Caco-2 (cell line): Measurements from ENCODE around the gene HADH. TPM values are rescaled to one million over a fixed set of nuclear protein-coding genes. Genes with fewer than 3 reads are reported as not detected.

Experiments used
- BruUV-seq: library from RNA; stranded (reverse); fragments of 400-500 nt; replicated peaks from 2 replicates; lab custom pipeline; 2021; lab: Mats Ljungman, UMichigan
- CTCF ChIA-PET: fragments of 300-600 bp; sonication (Branson Sonifier 250); formaldehyde crosslinking; loops from one replicate; lab custom pipeline; 2022; ENCODE audit warnings: antibody characterized with exemption; lab: Charles Lee
- POLR2A ChIA-PET: fragments of 300-600 bp; sonication (Branson Sonifier 250); formaldehyde crosslinking; loops from one replicate; lab custom pipeline; 2022; ENCODE audit warnings: antibody characterized with exemption; lab: Charles Lee
- DNase-seq, 2 experiments: peaks; one replicate each; pipeline versions ENCODE4 v3.0.0 to v3.0.0-alpha.2; 2020 to 2022
- H3K27me3 ChIP-seq: replicated peaks from 2 replicates; pipeline ENCODE4 v1.6.0; 2011; ENCODE audit warnings: low read length; ENCODE audit not compliant: control insufficient read depth, insufficient read depth
- H3K36me3 ChIP-seq: 2 replicates; pipeline ENCODE4 v1.5.1; 2011; ENCODE audit warnings: low read length; ENCODE audit not compliant: control insufficient read depth, insufficient read depth
- H3K4me1 ChIP-seq: fragments of 250-450 bp; sonication (Bioruptor Pico); 2 replicates; pipeline ENCODE4 v1.5.1; 2020; ENCODE audit warnings: mild to moderate bottlenecking
- H3K4me3 ChIP-seq: 2 replicates; pipeline ENCODE4 v1.5.1; 2011; ENCODE audit warnings: low read depth, mild to moderate bottlenecking, control low read depth, low read length
- H3K9me3 ChIP-seq: fragments of 250-450 bp; sonication (Bioruptor Pico); 2 replicates; pipeline ENCODE4 v1.5.1; 2020; ENCODE audit warnings: mild to moderate bottlenecking, moderate library complexity
- H3K27ac Mint-ChIP-seq: one replicate; pipeline ENCODE4 v1.8.0; 2022; ENCODE audit warnings: mixed read lengths; ENCODE audit not compliant: unreplicated experiment
- H3K27me3 Mint-ChIP-seq: one replicate; pipeline ENCODE4 v1.8.0; 2022; ENCODE audit warnings: mixed read lengths; ENCODE audit not compliant: insufficient read depth, unreplicated experiment
- H3K36me3 Mint-ChIP-seq: one replicate; pipeline ENCODE4 v1.8.0; 2022; ENCODE audit warnings: mild to moderate bottlenecking, mixed read lengths; ENCODE audit not compliant: insufficient read depth, unreplicated experiment
- H3K4me1 Mint-ChIP-seq: one replicate; pipeline ENCODE4 v1.8.0; 2022; ENCODE audit warnings: low read depth, mixed read lengths; ENCODE audit not compliant: unreplicated experiment
- H3K4me3 Mint-ChIP-seq: one replicate; pipeline ENCODE4 v1.8.0; 2022; ENCODE audit warnings: mild to moderate bottlenecking, moderate library complexity, mixed read lengths; ENCODE audit not compliant: unreplicated experiment
- H3K9me3 Mint-ChIP-seq: one replicate; pipeline ENCODE4 v1.8.0; 2022; ENCODE audit warnings: mixed read lengths; ENCODE audit not compliant: unreplicated experiment
- intact Hi-C: fragments of 100-400 bp; cut with micrococcal nuclease; formaldehyde crosslinking; loops from one replicate; pipeline ENCODE4 v1.10.0; 2022; ENCODE audit not compliant: unreplicated experiment
- total RNA-seq: library from RNA; stranded (reverse); gene quantifications from 2 replicates; pipeline ENCODE4 v1.2.3, GENCODE V29; 2022
- TF ChIP-seq, protein P1 (sequence below), 2 experiments: fragments of 200-600 bp in 1 of 2; IDR thresholded peaks; 1 replicate in 1 of 2; 2 replicates in 1 of 2; pipeline versions ENCODE4 v1.5.1 to v1.8.0; 2011 to 2022; ENCODE audit warnings: antibody characterized with exemption in 1 of 2, control low read depth in 1 of 2, inconsistent platforms in 1 of 2, low read depth in 1 of 2, low read length in 1 of 2, mild to moderate bottlenecking in 1 of 2, moderate library complexity in 1 of 2; ENCODE audit not compliant: insufficient read depth in 1 of 2, severe bottlenecking in 1 of 2, unreplicated experiment in 1 of 2

Gene HADH
- total RNA-seq, 1 experiment from 2014 or later, result 35.8 TPM

DNA sequence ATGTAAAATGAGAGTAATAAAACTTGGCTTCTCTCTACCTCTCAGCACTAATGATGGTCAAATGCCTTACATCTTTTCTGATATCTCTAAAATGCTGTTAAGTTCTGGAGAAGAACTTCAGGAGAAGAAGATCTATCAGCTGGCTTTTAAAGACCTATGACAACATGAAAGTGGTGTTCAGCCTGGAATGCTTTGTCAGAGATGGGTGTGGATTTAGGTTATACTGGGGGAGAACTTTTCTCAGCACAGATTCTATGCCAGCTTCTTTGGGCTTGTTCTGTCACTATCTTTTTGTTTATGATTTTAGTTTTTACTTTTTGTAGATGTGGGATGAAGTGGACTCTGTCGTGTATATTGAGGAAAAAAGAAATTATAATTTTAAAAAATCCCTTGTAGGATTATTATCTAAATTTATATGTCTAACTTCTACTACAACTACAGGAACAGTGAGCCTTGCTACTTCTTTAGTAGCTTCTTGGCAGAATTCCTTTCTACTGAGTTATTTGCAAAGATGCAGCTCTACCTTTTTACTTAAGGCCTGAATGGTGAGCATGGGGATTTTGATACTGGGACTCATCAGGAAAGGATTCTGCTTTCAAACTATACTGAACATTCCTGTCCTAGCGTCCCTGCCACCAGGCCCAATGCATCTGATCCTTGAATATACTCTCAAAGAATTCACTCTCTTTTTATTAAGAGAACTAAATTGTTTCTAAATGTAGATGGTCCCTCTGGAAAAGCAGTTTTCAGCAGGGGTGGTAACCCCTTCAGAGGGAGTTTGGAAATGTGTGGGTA lies 38.7 kb upstream of the HADH start:
- no peak for DNase-seq
- no peak overlapping the region for H3K27ac Mint-ChIP-seq
- H3K9me3 Mint-ChIP-seq, result no peaks in the 10 kb centered on the region
- intact Hi-C loops, result no loop called here
- H3K27me3 Mint-ChIP-seq, result no peaks in the 10 kb centered on the region
- TF ChIP-seq, protein P1, sequence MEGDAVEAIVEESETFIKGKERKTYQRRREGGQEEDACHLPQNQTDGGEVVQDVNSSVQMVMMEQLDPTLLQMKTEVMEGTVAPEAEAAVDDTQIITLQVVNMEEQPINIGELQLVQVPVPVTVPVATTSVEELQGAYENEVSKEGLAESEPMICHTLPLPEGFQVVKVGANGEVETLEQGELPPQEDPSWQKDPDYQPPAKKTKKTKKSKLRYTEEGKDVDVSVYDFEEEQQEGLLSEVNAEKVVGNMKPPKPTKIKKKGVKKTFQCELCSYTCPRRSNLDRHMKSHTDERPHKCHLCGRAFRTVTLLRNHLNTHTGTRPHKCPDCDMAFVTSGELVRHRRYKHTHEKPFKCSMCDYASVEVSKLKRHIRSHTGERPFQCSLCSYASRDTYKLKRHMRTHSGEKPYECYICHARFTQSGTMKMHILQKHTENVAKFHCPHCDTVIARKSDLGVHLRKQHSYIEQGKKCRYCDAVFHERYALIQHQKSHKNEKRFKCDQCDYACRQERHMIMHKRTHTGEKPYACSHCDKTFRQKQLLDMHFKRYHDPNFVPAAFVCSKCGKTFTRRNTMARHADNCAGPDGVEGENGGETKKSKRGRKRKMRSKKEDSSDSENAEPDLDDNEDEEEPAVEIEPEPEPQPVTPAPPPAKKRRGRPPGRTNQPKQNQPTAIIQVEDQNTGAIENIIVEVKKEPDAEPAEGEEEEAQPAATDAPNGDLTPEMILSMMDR (IDR thresholded peaks at IDR 0.05; ENCODE audit: insufficient read depth in 1 of 2, low read depth in 1 of 2, low read length in 1 of 2, severe bottlenecking in 1 of 2, unreplicated experiment in 1 of 2), result no peak
- Histone ChIP-seq H3K4me1 (no peaks in the 10 kb centered on the region), H3K27me3 (no peaks in the 10 kb centered on the region), H3K36me3 (no peaks in the 10 kb centered on the region), H3K9me3 (no peaks in the 10 kb centered on the region), H3K4me3 (no peak overlapping the region)
- ChIA-PET POLR2A (no interaction called here), CTCF (no interaction called here)
- no peaks in the 10 kb centered on the region for H3K4me1 Mint-ChIP-seq
- BruUV-seq, result no TSS peak
- no peaks in the 10 kb centered on the region for H3K36me3 Mint-ChIP-seq
- no peak overlapping the region for H3K4me3 Mint-ChIP-seq

DNA sequence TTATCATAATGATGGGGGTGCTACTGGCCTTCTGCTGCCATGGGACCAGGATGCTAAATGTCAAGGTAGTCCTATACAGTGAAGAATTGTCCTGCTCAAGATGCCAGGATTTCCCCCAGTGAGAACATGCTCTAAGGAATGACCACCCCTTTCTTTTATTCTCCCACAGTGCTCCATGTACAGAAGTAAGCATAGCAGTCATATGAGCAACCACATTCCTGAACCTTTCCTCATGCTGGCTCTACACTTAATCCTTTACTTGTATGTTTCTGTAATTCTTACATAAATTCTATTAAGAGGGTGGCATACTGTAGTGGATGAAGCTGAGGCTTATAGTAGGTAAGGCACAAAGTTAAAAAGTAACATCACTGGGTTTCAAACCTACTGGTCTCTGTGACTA lies 38.1 kb upstream of the HADH start:
- POLR2A ChIA-PET, result no interaction called here
- H3K27ac Mint-ChIP-seq, result no peak overlapping the region
- TF ChIP-seq, protein P1 (IDR thresholded peaks at IDR 0.05; ENCODE audit: insufficient read depth in 1 of 2, low read depth in 1 of 2, low read length in 1 of 2, severe bottlenecking in 1 of 2, unreplicated experiment in 1 of 2), result no peak
- CTCF ChIA-PET, result no interaction called here
- Histone ChIP-seq H3K9me3 (0 out of 2 replicates have a peak, but pooled peaks cover 3% of the 10 kb centered on the region), H3K4me1 (no peaks in the 10 kb centered on the region), H3K4me3 (no peak overlapping the region), H3K27me3 (no peaks in the 10 kb centered on the region), H3K36me3 (no peaks in the 10 kb centered on the region)
- no peak overlapping the region for H3K4me3 Mint-ChIP-seq
- DNase-seq, result no peak
- H3K9me3 Mint-ChIP-seq, result no peaks in the 10 kb centered on the region
- intact Hi-C loops, result no loop called here
- H3K36me3 Mint-ChIP-seq, result no peaks in the 10 kb centered on the region
- BruUV-seq, result no TSS peak
- H3K4me1 Mint-ChIP-seq, result no peaks in the 10 kb centered on the region
- no peaks in the 10 kb centered on the region for H3K27me3 Mint-ChIP-seq

- Histone ChIP-seq H3K4me1 (no peaks in the 10 kb centered on the region), H3K9me3 (0 out of 2 replicates have a peak, but pooled peaks cover 3% of the 10 kb centered on the region), H3K27me3 (no peaks in the 10 kb centered on the region), H3K4me3 (no peak overlapping the region), H3K36me3 (no peaks in the 10 kb centered on the region)
- ChIA-PET CTCF (interaction anchor here (0.6 kb wide), 1 partner anchor 14 kb away, joined by 3 read pairs; no protein-coding TSS in a partner anchor), POLR2A (no interaction called here)
- no peak for DNase-seq
- H3K4me3 Mint-ChIP-seq, result no peak overlapping the region
- no peak overlapping the region for H3K27ac Mint-ChIP-seq
- TF ChIP-seq, protein P1 (IDR thresholded peaks at IDR 0.05; ENCODE audit: insufficient read depth in 1 of 2, low read depth in 1 of 2, low read length in 1 of 2, severe bottlenecking in 1 of 2, unreplicated experiment in 1 of 2), result no peak
- intact Hi-C loops, result no loop called here
- H3K4me1 Mint-ChIP-seq, result no peaks in the 10 kb centered on the region
- H3K36me3 Mint-ChIP-seq, result no peaks in the 10 kb centered on the region
- no TSS peak for BruUV-seq
- peaks cover 5% of the 10 kb centered on the region for H3K9me3 Mint-ChIP-seq
- H3K27me3 Mint-ChIP-seq, result no peaks in the 10 kb centered on the region
These were observed 33.7 kb upstream of the HADH start for GRCh38 chr4:107956011-107956410.
